Esophagus (tissue), 2 donors: ENCODE results near the gene MYO9B. TPM values are rescaled to one million over a fixed set of nuclear protein-coding genes. Genes with fewer than 3 reads are reported as not detected.

Source experiments
- H3K27ac ChIP-seq, 2 donors: one replicate each; pipeline ENCODE4 v1.5.1; 2013; ENCODE audit warnings: low read depth in 2 of 2, mild to moderate bottlenecking in 2 of 2, inconsistent platforms in 1 of 2, low read length in 1 of 2, moderate library complexity in 1 of 2
- H3K27me3 ChIP-seq, 2 donors: one replicate each; pipeline ENCODE4 v1.6.1; 2013; ENCODE audit warnings: low read length in 2 of 2, control low read depth in 1 of 2, mild to moderate bottlenecking in 1 of 2; ENCODE audit not compliant: insufficient read depth in 2 of 2, control insufficient read depth in 1 of 2
- H3K36me3 ChIP-seq, 2 donors: one replicate each; pipeline ENCODE4 v1.6.1; 2013; ENCODE audit warnings: low read length in 1 of 2; ENCODE audit not compliant: control insufficient read depth in 2 of 2, insufficient read depth in 2 of 2
- H3K4me1 ChIP-seq, 2 donors: one replicate each; pipeline ENCODE4 v1.6.1; 2013; ENCODE audit warnings: low read length in 1 of 2; ENCODE audit not compliant: control insufficient read depth in 2 of 2, insufficient read depth in 2 of 2
- H3K4me3 ChIP-seq, 2 donors: one replicate each; pipeline ENCODE4 v1.5.1; 2013; ENCODE audit warnings: low read length in 2 of 2, mild to moderate bottlenecking in 2 of 2, low read depth in 1 of 2, moderate library complexity in 1 of 2
- H3K9me3 ChIP-seq, 2 donors: one replicate each; pipeline ENCODE4 v1.6.1; 2013; ENCODE audit warnings: mild to moderate bottlenecking in 2 of 2, low read depth in 1 of 2, low read length in 1 of 2, moderate library complexity in 1 of 2; ENCODE audit not compliant: control insufficient read depth in 2 of 2, insufficient read depth in 1 of 2
- WGBS, 2 donors: extraction: QIAGEN DNeasy Blood & Tissue Kit; methylation state at CpG; one replicate each; pipeline ENCODE4 v1.1.7; 2013; 5-methylcytosine and 5-hydroxymethylcytosine counted together
- polyA plus RNA-seq, 2 donors: library from polyadenylated mRNA; stranded (reverse); fragments of 200-250 nt; gene quantifications; one replicate each; pipeline ENCODE4 v1.2.3, GENCODE V29; 2013
- donor health status: healthy with polysubstance abuse.
- donor health status: Bipolar disorder and iron deficiency.

MYO9B gene
- polyA plus RNA-seq, 2 donors = 24.2 to 41.2 TPM

DNA sequence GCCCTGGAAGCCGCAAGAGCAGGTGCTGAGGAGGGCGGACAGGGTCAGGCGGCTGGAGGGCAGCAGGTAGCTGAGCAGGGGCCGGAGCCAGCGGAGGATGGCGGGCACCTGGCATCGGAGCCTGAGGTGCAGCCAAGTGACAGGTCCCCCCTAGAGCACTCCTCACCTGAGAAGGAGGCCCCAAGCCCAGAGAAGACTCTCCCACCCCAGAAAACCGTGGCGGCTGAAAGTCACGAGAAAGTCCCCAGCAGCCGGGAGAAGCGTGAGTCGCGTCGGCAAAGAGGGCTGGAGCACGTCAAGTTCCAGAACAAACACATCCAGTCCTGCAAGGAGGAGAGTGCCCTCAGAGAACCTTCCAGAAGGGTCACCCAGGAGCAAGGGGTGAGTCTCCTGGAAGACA is 119.0 kb downstream of the MYO9B start:
- H3K4me3 ChIP-seq = no peak overlapping the region
- no peaks in the 10 kb centered on the region for H3K27me3 ChIP-seq
- 96 to 97% methylated on average over 16 of the region's 16 CpGs for WGBS, 2 donors
- no peaks in the 10 kb centered on the region for H3K4me1 ChIP-seq
- peaks cover 22 to 53% of the 10 kb centered on the region in 2 donors for H3K36me3 ChIP-seq
- no peak overlapping the region for H3K27ac ChIP-seq
- H3K9me3 ChIP-seq = no peaks in the 10 kb centered on the region

DNA sequence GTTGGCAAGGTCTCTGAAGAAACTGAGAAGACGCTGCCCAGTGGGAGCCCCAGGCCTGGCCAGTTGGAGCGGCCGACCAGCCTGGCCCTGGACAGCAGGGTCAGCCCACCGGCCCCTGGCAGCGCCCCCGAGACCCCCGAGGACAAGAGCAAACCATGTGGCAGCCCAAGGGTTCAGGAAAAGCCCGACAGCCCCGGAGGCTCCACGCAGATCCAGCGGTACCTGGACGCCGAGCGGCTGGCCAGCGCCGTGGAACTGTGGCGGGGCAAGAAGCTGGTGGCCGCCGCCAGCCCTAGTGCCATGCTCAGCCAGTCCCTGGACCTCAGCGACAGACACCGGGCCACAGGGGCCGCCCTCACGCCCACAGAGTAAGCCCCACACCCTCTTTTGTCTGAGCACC is 119.5 kb downstream of the MYO9B start:
- peaks cover 22 to 55% of the 10 kb centered on the region in 2 donors for H3K36me3 ChIP-seq
- H3K27me3 ChIP-seq = no peaks in the 10 kb centered on the region
- H3K4me3 ChIP-seq = no peak overlapping the region
- 98% methylated on average over 21 to 23 of the region's 23 CpGs for WGBS, 2 donors
- no peak overlapping the region for H3K27ac ChIP-seq
- no peaks in the 10 kb centered on the region for H3K9me3 ChIP-seq
- no peaks in the 10 kb centered on the region for H3K4me1 ChIP-seq

- Histone ChIP-seq H3K9me3 (no peaks in the 10 kb centered on the region), H3K36me3 (peaks cover 23 to 58% of the 10 kb centered on the region in 2 donors), H3K27ac (no peak overlapping the region), H3K4me1 (no peaks in the 10 kb centered on the region), H3K27me3 (no peaks in the 10 kb centered on the region), H3K4me3 (no peak overlapping the region)
- WGBS, 2 donors = 96% methylated on average over 7 of the region's 7 CpGs
Observed at GRCh38 chr19:17196610-17197009, 121.0 kb downstream of the MYO9B start.

- H3K4me1 ChIP-seq = peaks cover 0 to 2% of the 10 kb centered on the region in 2 donors
- peaks cover 30 to 63% of the 10 kb centered on the region in 2 donors for H3K36me3 ChIP-seq
- no peak overlapping the region for H3K4me3 ChIP-seq
- H3K27me3 ChIP-seq = no peaks in the 10 kb centered on the region
- H3K9me3 ChIP-seq = peaks cover 0 to 6% of the 10 kb centered on the region in 2 donors
- 95% methylated on average over 16 of the region's 16 CpGs for WGBS, 2 donors
- H3K27ac ChIP-seq = no peak overlapping the region
Observed at GRCh38 chr19:17197666-17198065, 122.1 kb downstream of the MYO9B start.

GRCh38 chr19:17200408-17201079 is 125.0 kb downstream of the MYO9B start:
- Histone ChIP-seq H3K4me3 (no peak overlapping the region), H3K27ac (no peak overlapping the region), H3K9me3 (peaks cover 0 to 6% of the 10 kb centered on the region in 2 donors), H3K36me3 (peaks cover 18 to 46% of the 10 kb centered on the region in 2 donors), H3K27me3 (no peaks in the 10 kb centered on the region), H3K4me1 (peaks cover 0 to 2% of the 10 kb centered on the region in 2 donors)
- 83 to 87% methylated on average over 16 of the region's 16 CpGs for WGBS, 2 donors

DNA sequence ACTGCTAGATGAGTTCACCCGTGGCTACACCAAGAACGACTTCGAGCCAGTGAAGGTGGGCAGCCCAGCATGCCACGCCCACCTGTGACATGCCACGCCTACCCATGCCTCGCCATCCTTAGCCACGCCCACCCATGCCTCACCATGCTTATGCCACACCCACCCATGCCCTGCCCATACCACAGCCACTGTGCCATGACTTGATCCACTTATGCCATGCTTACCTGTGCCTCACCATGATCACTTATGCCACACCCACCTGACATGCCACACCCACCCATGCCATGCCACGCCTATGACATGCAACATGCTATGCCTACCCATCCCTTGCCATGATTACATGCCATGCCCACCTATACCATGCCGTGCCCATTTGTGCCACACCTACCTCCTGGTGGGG is 126.7 kb downstream of the MYO9B start:
- no peak overlapping the region for H3K4me3 ChIP-seq
- peaks cover 18 to 57% of the 10 kb centered on the region in 2 donors for H3K36me3 ChIP-seq
- 81 to 85% methylated on average over 9 of the region's 9 CpGs for WGBS, 2 donors
- no peaks in the 10 kb centered on the region for H3K27me3 ChIP-seq
- H3K4me1 ChIP-seq = peaks cover 0 to 2% of the 10 kb centered on the region in 2 donors
- peaks cover 0 to 6% of the 10 kb centered on the region in 2 donors for H3K9me3 ChIP-seq
- no peak overlapping the region for H3K27ac ChIP-seq

DNA sequence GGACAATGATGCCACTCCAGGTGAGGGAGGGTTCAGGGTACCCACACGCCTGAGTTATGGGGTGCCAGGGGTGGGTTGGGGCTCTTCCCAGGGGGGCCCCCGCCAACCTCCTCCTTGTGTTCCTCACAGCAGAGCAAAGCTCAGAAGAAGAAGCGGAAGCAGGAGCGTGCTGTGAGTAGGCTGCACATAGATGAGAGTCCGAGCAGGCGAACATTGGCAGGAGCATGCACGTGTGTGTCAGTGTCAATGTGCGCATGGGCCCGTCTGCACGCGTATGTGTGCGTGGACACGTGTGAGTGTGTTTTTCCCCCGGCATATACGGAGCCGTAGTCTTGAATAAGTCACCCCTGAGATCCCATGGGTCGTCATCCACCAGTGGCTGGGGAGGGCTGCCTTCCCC is 127.1 kb downstream of the MYO9B start:
- H3K27ac ChIP-seq = no peak overlapping the region
- H3K4me3 ChIP-seq = no peak overlapping the region
- peaks cover 0 to 6% of the 10 kb centered on the region in 2 donors for H3K9me3 ChIP-seq
- H3K36me3 ChIP-seq = peaks cover 18 to 53% of the 10 kb centered on the region in 2 donors
- no peaks in the 10 kb centered on the region for H3K27me3 ChIP-seq
- 90 to 92% methylated on average over 17 of the region's 17 CpGs for WGBS, 2 donors
- H3K4me1 ChIP-seq = peaks cover 0 to 2% of the 10 kb centered on the region in 2 donors

- WGBS, 2 donors = 81 to 82% methylated on average over 27 of the region's 27 CpGs
- no peak overlapping the region for H3K27ac ChIP-seq
- H3K36me3 ChIP-seq = peaks cover 18 to 59% of the 10 kb centered on the region in 2 donors
- peaks cover 0 to 6% of the 10 kb centered on the region in 2 donors for H3K9me3 ChIP-seq
- peaks cover 0 to 11% of the 10 kb centered on the region in 2 donors for H3K4me1 ChIP-seq
- no peak overlapping the region for H3K4me3 ChIP-seq
- H3K27me3 ChIP-seq = no peaks in the 10 kb centered on the region
Observed at GRCh38 chr19:17205237-17206140, 129.9 kb downstream of the MYO9B start.

- Histone ChIP-seq H3K4me1 (peaks cover 0 to 11% of the 10 kb centered on the region in 2 donors), H3K9me3 (peaks cover 0 to 3% of the 10 kb centered on the region in 2 donors), H3K4me3 (no peak overlapping the region), H3K36me3 (peaks cover 6 to 59% of the 10 kb centered on the region in 2 donors), H3K27me3 (no peaks in the 10 kb centered on the region), H3K27ac (no peak overlapping the region)
- 91 to 96% methylated on average over 25 of the region's 25 CpGs for WGBS, 2 donors
Observed at GRCh38 chr19:17206736-17207581, 131.4 kb downstream of the MYO9B start.
